Adrenal gland (tissue), 12 donors: ENCODE results near the gene BDKRB1. TPM values are rescaled to one million over a fixed set of nuclear protein-coding genes. Genes with fewer than 3 reads are reported as not detected.

Experiments used
- DNase-seq, 7 donors: peaks; one replicate each; pipeline ENCODE4 v3.0.0-alpha.2; 2019 to 2020
- H3K27ac ChIP-seq, 5 donors: fragments of 200-600 bp; sonication (generic) in 4 of 5; 1 replicate in 3 of 5; 2 replicates in 2 of 5; pipeline versions ENCODE4 v1.5.1 to v1.8.0; 2016 to 2020; ENCODE audit warnings: mild to moderate bottlenecking in 1 of 5
- H3K27me3 ChIP-seq: fragments of 200-600 bp; 2 replicates; pipeline ENCODE4 v1.8.0; 2021
- H3K36me3 ChIP-seq, 2 donors: fragments of 200-600 bp; replicated peaks in 1 of 2; 1 replicate in 1 of 2; 2 replicates in 1 of 2; pipeline versions ENCODE4 v1.5.1 to v1.8.0; 2018 to 2022
- H3K4me1 ChIP-seq, 2 donors: fragments of 200-600 bp; replicated peaks in 1 of 2; 1 replicate in 1 of 2; 2 replicates in 1 of 2; pipeline versions ENCODE4 v1.5.1 to v1.8.0; 2018 to 2021
- H3K4me3 ChIP-seq, 4 donors: fragments of 200-600 bp; sonication (generic) in 3 of 4; one replicate each; pipeline ENCODE4 v1.5.1; 2016 to 2018
- H3K9me3 ChIP-seq, 3 donors: fragments of 200-600 bp; sonication (generic) in 1 of 3; replicated peaks in 1 of 3; 1 replicate in 2 of 3; 2 replicates in 1 of 3; pipeline versions ENCODE4 v1.5.1 to v1.8.0; 2016 to 2021
- POLR2A ChIP-seq, 2 donors: fragments of 450-650 bp; IDR thresholded peaks; one replicate each; pipeline ENCODE4 v1.6.1; 2017; ENCODE audit warnings: antibody characterized with exemption in 2 of 2, mild to moderate bottlenecking in 2 of 2, moderate library complexity in 1 of 2
- WGBS, 4 donors: extraction: QIAGEN DNeasy Blood & Tissue Kit in 2 of 4; methylation state at CpG; one replicate each; pipeline versions ENCODE4 v1.1.5 to v1.1.7; 2013 to 2017; 5-methylcytosine and 5-hydroxymethylcytosine counted together
- intact Hi-C, 2 donors: fragments of 100-400 bp; cut with DNase I; formaldehyde crosslinking; loops; one replicate each; pipeline versions ENCODE4 v1.14.1 to v1.15.0; 2022 to 2023
- polyA plus RNA-seq, 3 donors: library from polyadenylated mRNA; stranded (reverse); fragments of 200-250 nt in 2 of 3; fragments of 350-450 nt in 1 of 3; fragmentation: Illumina TruSeq in 1 of 3; extraction: RNeasy Lipid Tissue Mini Kit (QIAGEN cat#74804) in 1 of 3; gene quantifications; one replicate each; pipeline ENCODE4 v1.2.3, GENCODE V29; 2013 to 2014
- total RNA-seq, 9 donors: library from RNA; depleted of rRNA in 4 of 9; stranded (reverse); fragments of >200 nt in 4 of 9; fragments of 120-200 nt in 1 of 9; fragmentation: NEBNext Ultra II Directional in 1 of 9; extraction: Animal tissue kit (Norgen Biotek cat#: 25700) in 1 of 9; gene quantifications; one replicate each; pipeline versions ENCODE4 v1.1.0 to v1.2.4, GENCODE V29; 2013 to 2023
- TF ChIP-seq, protein P1 (sequence below), 6 experiments: fragments of 450-650 bp in 4 of 6; fragments of 200-600 bp in 2 of 6; sonication (generic) in 1 of 6; IDR thresholded peaks; 1 replicate in 5 of 6; 2 replicates in 1 of 6; pipeline versions ENCODE4 v1.5.1 to v1.8.0; 2016 to 2021; ENCODE audit warnings: antibody characterized with exemption in 6 of 6, mild to moderate bottlenecking in 2 of 6, moderate library complexity in 1 of 6
- donor health status: healthy with polysubstance abuse.
- donor health status: Bipolar disorder and iron deficiency.
- donor health status: DM: yes; HTN: yes; CAD: no.
- donor health status: DM: no; HTN: no; CAD: no.
- donor health status: DM: no; HTN: no; CAD: no.
- donor health status: DM: yes; HTN: yes; CAD: no.

BDKRB1 gene
- total and polyA plus RNA-seq, 12 donors: 0.25 to 0.98 (median 0.88) TPM; not detected in 9

DNA sequence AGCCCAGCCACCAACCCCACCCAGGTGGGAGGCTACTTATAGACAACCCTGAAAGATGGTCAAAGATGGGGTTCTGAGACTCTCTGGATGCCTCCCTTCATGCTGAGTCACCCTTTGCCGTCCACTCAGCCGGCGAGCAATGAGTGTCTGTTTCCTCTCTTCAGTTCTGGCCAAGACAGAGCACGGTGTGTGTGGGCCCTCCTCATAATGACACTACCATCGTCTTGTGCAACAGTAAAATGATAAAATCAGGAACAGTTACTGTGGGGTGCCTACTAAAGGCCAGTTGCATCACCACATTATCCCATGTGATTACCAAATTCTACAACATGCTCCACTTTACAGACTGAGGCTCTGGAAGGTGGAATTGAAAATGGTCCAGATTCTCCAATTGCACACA, 7.0 kb upstream of the BDKRB1 start:
- DNase-seq: no peak
- Histone ChIP-seq H3K27ac (no peak overlapping the region), H3K4me1 (no peaks in the 10 kb centered on the region), H3K4me3 (no peak overlapping the region), H3K36me3 (no peaks in the 10 kb centered on the region), H3K27me3 (peaks cover 2% of the 10 kb centered on the region), H3K9me3 (no peaks in the 10 kb centered on the region)
- intact Hi-C loops: no loop called here
- TF ChIP-seq, protein P1, sequence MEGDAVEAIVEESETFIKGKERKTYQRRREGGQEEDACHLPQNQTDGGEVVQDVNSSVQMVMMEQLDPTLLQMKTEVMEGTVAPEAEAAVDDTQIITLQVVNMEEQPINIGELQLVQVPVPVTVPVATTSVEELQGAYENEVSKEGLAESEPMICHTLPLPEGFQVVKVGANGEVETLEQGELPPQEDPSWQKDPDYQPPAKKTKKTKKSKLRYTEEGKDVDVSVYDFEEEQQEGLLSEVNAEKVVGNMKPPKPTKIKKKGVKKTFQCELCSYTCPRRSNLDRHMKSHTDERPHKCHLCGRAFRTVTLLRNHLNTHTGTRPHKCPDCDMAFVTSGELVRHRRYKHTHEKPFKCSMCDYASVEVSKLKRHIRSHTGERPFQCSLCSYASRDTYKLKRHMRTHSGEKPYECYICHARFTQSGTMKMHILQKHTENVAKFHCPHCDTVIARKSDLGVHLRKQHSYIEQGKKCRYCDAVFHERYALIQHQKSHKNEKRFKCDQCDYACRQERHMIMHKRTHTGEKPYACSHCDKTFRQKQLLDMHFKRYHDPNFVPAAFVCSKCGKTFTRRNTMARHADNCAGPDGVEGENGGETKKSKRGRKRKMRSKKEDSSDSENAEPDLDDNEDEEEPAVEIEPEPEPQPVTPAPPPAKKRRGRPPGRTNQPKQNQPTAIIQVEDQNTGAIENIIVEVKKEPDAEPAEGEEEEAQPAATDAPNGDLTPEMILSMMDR (IDR thresholded peaks at IDR 0.05): no peak
- no peak for TF ChIP-seq POLR2A (IDR thresholded peaks at IDR 0.05)
- 50 to 64% (median 59%) methylated on average over 4 to 5 of the region's 5 CpGs for WGBS, 4 donors

DNA sequence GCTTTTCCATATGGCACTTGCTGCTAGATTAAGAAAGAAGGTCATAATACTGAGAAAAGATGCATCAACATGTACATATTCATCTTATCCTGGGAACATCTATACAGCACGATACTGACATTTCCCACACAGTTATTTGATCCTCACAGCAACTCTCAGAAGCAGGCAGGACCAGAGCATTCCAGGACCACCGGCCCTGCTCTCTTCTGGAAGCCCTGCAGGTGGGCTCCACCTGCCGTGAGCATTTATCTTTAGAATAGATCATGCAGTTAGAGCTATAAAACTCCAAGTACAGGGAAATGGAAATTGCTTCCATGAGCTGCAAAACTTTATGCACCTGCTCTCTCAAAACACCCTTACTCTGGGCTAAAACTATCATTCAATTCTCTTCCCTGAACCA, 5.5 kb upstream of the BDKRB1 start:
- H3K27ac ChIP-seq: no peak overlapping the region
- TF ChIP-seq, protein P1 (IDR thresholded peaks at IDR 0.05): no peak
- no peak for TF ChIP-seq POLR2A (IDR thresholded peaks at IDR 0.05)
- 55 to 71% (median 62%) methylated on average over 3 of the region's 3 CpGs for WGBS, 4 donors
- intact Hi-C loops: no loop called here
- no peaks in the 10 kb centered on the region for H3K9me3 ChIP-seq
- no peak overlapping the region for H3K4me3 ChIP-seq
- peaks cover 2% of the 10 kb centered on the region for H3K27me3 ChIP-seq
- H3K4me1 ChIP-seq: no peaks in the 10 kb centered on the region
- DNase-seq: no peak
- no peaks in the 10 kb centered on the region for H3K36me3 ChIP-seq

DNA sequence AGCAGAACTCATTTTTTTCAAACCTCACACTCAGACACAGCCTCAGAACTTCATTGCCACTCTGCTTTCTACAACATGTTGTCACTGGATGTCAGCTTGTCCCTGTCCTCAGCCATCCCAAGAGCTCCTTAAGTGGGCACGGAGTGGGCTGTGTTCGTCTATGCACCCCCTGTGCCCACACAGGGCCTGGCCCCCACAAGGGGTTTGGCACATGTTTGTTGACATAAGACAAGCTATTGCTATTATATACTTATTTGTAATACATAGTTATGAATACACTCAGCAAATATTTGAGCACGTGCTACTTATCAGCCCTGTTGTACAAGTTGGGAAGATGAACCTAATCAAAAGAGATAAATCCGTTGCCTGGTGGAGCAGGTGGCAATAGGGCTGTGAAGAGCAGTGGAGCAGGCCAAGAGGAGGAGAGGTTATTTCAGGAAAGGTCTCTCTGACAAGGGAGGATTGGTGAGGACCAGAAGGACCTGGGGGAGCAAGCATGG, 4.3 kb upstream of the BDKRB1 start:
- no peaks in the 10 kb centered on the region for H3K36me3 ChIP-seq
- WGBS, 4 donors: 83 to 84% (median 83%) methylated on average over 4 of the region's 4 CpGs
- H3K27me3 ChIP-seq: peaks cover 2% of the 10 kb centered on the region
- no peak overlapping the region for H3K4me3 ChIP-seq
- H3K9me3 ChIP-seq: no peaks in the 10 kb centered on the region
- intact Hi-C loops: no loop called here
- no peaks in the 10 kb centered on the region for H3K4me1 ChIP-seq
- H3K27ac ChIP-seq: no peak overlapping the region
- no peak for DNase-seq
- TF ChIP-seq POLR2A (IDR thresholded peaks at IDR 0.05): no peak
- TF ChIP-seq, protein P1 (IDR thresholded peaks at IDR 0.05): no peak

DNA sequence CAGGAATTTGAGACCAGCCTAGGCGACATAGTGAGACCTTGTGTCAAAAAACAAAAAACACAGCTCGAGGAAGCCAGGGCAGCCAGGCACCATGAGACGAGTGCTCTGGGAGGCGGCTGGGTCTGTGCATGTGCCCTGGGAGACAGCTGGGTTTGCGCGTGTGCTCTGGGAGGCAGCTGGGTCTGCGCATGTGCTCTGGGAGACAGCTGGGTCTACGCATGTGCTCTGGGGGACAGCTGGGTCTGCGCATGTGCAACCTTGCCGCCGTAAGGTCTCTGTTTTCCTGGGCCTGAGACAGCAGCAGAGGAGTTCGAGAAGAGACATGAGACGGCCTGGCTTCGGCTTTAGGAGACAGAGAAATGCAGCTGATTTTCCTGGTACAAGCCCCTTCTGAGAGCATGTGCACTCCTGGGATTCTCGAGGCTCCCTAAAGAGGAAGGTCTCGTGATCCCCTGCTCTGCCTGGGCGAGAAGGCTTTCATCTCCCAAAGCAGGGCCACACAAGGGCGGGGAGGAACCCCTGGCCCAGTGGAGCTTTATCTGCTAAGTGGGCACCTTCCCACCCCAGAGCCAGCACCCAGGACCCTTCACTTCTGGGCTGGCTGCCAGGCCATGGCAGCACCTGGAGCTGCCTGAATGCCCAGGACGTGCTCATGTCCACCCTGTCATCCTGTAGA, 3.5 kb upstream of the BDKRB1 start:
- WGBS, 4 donors: 85 to 93% (median 87%) methylated on average over 14 to 19 of the region's 19 CpGs
- Histone ChIP-seq H3K27me3 (peaks cover 2% of the 10 kb centered on the region), H3K27ac (no peak overlapping the region), H3K4me3 (no peak overlapping the region), H3K36me3 (no peaks in the 10 kb centered on the region), H3K9me3 (no peaks in the 10 kb centered on the region), H3K4me1 (no peaks in the 10 kb centered on the region)
- no peak for DNase-seq
- no peak for TF ChIP-seq POLR2A (IDR thresholded peaks at IDR 0.05)
- TF ChIP-seq, protein P1 (IDR thresholded peaks at IDR 0.05): no peak
- intact Hi-C loops: no loop called here
